Astrocyte (in vitro differentiated cells and primary cell): ENCODE measurements around the gene CDK3.

ENCODE experiments used
- EZH2 ChIP-seq: IDR thresholded peaks from 2 replicates; pipeline ENCODE4 v1.6.1; 2012; ENCODE audit warnings: mild to moderate bottlenecking, low read length, inconsistent platforms; ENCODE audit not compliant: insufficient read depth
- TF ChIP-seq, protein P1 (sequence below): IDR thresholded peaks from 2 replicates; pipeline ENCODE4 v1.5.1; 2011; ENCODE audit warnings: low read depth, mild to moderate bottlenecking, inconsistent platforms, low read length, moderate library complexity; ENCODE audit not compliant: insufficient read depth

GRCh38 chr17:76038050-76038449, 37.4 kb downstream of the CDK3 start:
- TF ChIP-seq, protein P1, sequence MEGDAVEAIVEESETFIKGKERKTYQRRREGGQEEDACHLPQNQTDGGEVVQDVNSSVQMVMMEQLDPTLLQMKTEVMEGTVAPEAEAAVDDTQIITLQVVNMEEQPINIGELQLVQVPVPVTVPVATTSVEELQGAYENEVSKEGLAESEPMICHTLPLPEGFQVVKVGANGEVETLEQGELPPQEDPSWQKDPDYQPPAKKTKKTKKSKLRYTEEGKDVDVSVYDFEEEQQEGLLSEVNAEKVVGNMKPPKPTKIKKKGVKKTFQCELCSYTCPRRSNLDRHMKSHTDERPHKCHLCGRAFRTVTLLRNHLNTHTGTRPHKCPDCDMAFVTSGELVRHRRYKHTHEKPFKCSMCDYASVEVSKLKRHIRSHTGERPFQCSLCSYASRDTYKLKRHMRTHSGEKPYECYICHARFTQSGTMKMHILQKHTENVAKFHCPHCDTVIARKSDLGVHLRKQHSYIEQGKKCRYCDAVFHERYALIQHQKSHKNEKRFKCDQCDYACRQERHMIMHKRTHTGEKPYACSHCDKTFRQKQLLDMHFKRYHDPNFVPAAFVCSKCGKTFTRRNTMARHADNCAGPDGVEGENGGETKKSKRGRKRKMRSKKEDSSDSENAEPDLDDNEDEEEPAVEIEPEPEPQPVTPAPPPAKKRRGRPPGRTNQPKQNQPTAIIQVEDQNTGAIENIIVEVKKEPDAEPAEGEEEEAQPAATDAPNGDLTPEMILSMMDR: no peak
- no peak for TF ChIP-seq EZH2
